Measurements from ENCODE around the gene PLSCR3. TPM values are rescaled to one million over a fixed set of nuclear protein-coding genes. Genes with fewer than 3 reads are reported as not detected.

The PLSCR3 gene
- total RNA-seq, 1 donor from 2014 or later = 35.5 TPM

- no peaks in the 10 kb centered on the region for H3K27me3 Mint-ChIP-seq
- TF ChIP-seq, protein P1, sequence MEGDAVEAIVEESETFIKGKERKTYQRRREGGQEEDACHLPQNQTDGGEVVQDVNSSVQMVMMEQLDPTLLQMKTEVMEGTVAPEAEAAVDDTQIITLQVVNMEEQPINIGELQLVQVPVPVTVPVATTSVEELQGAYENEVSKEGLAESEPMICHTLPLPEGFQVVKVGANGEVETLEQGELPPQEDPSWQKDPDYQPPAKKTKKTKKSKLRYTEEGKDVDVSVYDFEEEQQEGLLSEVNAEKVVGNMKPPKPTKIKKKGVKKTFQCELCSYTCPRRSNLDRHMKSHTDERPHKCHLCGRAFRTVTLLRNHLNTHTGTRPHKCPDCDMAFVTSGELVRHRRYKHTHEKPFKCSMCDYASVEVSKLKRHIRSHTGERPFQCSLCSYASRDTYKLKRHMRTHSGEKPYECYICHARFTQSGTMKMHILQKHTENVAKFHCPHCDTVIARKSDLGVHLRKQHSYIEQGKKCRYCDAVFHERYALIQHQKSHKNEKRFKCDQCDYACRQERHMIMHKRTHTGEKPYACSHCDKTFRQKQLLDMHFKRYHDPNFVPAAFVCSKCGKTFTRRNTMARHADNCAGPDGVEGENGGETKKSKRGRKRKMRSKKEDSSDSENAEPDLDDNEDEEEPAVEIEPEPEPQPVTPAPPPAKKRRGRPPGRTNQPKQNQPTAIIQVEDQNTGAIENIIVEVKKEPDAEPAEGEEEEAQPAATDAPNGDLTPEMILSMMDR (IDR thresholded peaks at IDR 0.05; ENCODE audit: unreplicated experiment) = no peak
- peaks cover 3% of the 10 kb centered on the region for H3K36me3 Mint-ChIP-seq (ENCODE audit: insufficient read depth)
- peaks cover 11% of the 10 kb centered on the region for H3K4me1 Mint-ChIP-seq (ENCODE audit: low read depth)
- no peak overlapping the region for H3K4me3 Mint-ChIP-seq (ENCODE audit: low read depth)
- no peak for DNase-seq (ENCODE audit: low spot score, unreplicated experiment)
- H3K27ac Mint-ChIP-seq = no peak overlapping the region
- H3K9me3 Mint-ChIP-seq (ENCODE audit: low read depth) = no peaks in the 10 kb centered on the region
Observed at GRCh38 chr17:7398612-7399011, 4.3 kb upstream of the PLSCR3 start.

- Mint-ChIP-seq H3K9me3 (ENCODE audit: low read depth) (no peaks in the 10 kb centered on the region), H3K36me3 (ENCODE audit: insufficient read depth) (no peaks in the 10 kb centered on the region), H3K27me3 (no peaks in the 10 kb centered on the region), H3K27ac (no peak overlapping the region), H3K4me3 (ENCODE audit: low read depth) (peak overlapping the region; percentile 19), H3K4me1 (ENCODE audit: low read depth) (peaks cover 5% of the 10 kb centered on the region)
- TF ChIP-seq, protein P1 (IDR thresholded peaks at IDR 0.05; ENCODE audit: unreplicated experiment) = no peak
- DNase-seq (ENCODE audit: low spot score, unreplicated experiment) = no peak
Observed at GRCh38 chr17:7396147-7396546, 1.8 kb upstream of the PLSCR3 start.

- Mint-ChIP-seq H3K36me3 (ENCODE audit: insufficient read depth) (peaks cover 4% of the 10 kb centered on the region), H3K9me3 (ENCODE audit: low read depth) (no peaks in the 10 kb centered on the region), H3K27me3 (no peaks in the 10 kb centered on the region), H3K27ac (peak overlapping the region; percentile 82), H3K4me1 (ENCODE audit: low read depth) (peaks cover 5% of the 10 kb centered on the region), H3K4me3 (ENCODE audit: low read depth) (peak overlapping the region; percentile 87)
- TF ChIP-seq, protein P1 (IDR thresholded peaks at IDR 0.05; ENCODE audit: unreplicated experiment) = peak; percentile 45
- peak; percentile 32 for DNase-seq (ENCODE audit: low spot score, unreplicated experiment)
Observed at GRCh38 chr17:7393613-7394451, 493 bp downstream of the PLSCR3 start.

- Mint-ChIP-seq H3K4me3 (ENCODE audit: low read depth) (peak overlapping the region; percentile 87), H3K36me3 (ENCODE audit: insufficient read depth) (peaks cover 4% of the 10 kb centered on the region), H3K27me3 (no peaks in the 10 kb centered on the region), H3K27ac (no peak overlapping the region), H3K9me3 (ENCODE audit: low read depth) (no peaks in the 10 kb centered on the region), H3K4me1 (ENCODE audit: low read depth) (peaks cover 5% of the 10 kb centered on the region)
- TF ChIP-seq, protein P1 (IDR thresholded peaks at IDR 0.05; ENCODE audit: unreplicated experiment) = no peak
- DNase-seq (ENCODE audit: low spot score, unreplicated experiment) = no peak
Observed at GRCh38 chr17:7392696-7393612, 1.4 kb downstream of the PLSCR3 start.

DNA sequence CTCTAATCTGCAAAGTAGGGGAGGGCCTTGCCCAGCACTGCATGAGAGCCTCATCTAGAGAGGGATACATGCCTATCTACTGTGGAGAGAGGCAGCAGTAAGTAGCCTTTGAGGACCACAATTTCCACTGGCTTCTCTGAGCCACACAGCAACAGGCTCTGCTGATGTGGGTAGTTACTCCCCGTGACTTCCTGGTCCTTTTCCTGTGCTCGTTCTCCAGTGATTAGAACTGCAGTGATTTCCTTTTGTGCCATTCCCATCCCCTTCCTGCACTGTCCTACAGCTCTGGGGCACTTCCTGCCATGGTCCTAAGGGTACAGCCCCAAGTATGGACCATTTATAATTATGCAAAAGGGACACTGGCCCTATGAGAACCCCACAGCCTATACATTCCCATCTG is 3.0 kb downstream of the PLSCR3 start:
- H3K4me1 Mint-ChIP-seq (ENCODE audit: low read depth) = peaks cover 5% of the 10 kb centered on the region
- H3K36me3 Mint-ChIP-seq (ENCODE audit: insufficient read depth) = peaks cover 5% of the 10 kb centered on the region
- TF ChIP-seq, protein P1 (IDR thresholded peaks at IDR 0.05; ENCODE audit: unreplicated experiment) = no peak
- no peak overlapping the region for H3K27ac Mint-ChIP-seq
- H3K27me3 Mint-ChIP-seq = no peaks in the 10 kb centered on the region
- H3K4me3 Mint-ChIP-seq (ENCODE audit: low read depth) = no peak overlapping the region
- DNase-seq (ENCODE audit: low spot score, unreplicated experiment) = no peak
- no peaks in the 10 kb centered on the region for H3K9me3 Mint-ChIP-seq (ENCODE audit: low read depth)
